H1 (cell line): ENCODE results near the gene RASGRP3. TPM values are rescaled to one million over a fixed set of nuclear protein-coding genes. Genes with fewer than 3 reads are reported as not detected.

Source experiments
- CTCF ChIA-PET: fragments of 300-600 bp; sonication (Branson Sonifier 250); formaldehyde crosslinking; loops from one replicate; lab custom pipeline; 2021; ENCODE audit not compliant: partially characterized antibody; lab: Charles Lee
- POLR2A ChIA-PET: fragments of 300-600 bp; sonication (Branson Sonifier 250); formaldehyde crosslinking; loops from one replicate; lab custom pipeline; 2021; ENCODE audit warnings: inconsistent platforms; ENCODE audit not compliant: partially characterized antibody; lab: Charles Lee
- DNase-seq, 2 experiments: peaks; one replicate each; pipeline versions ENCODE4 v3.0.0 to v3.0.0-alpha.2; 2010 to 2022; ENCODE audit warnings: low spot score in 2 of 2, low read depth in 1 of 2, mixed read lengths in 1 of 2
- FAIRE-seq: peaks from 2 replicates; lab custom pipeline; 2011; peaks lifted over from hg19 to GRCh38; lab: Jason Lieb, UNC
- H2AFZ ChIP-seq: 2 replicates; pipeline ENCODE4 v1.8.1; 2012; ENCODE audit warnings: low read length, inconsistent platforms
- H2AK5ac ChIP-seq: 2 replicates; pipeline ENCODE4 v1.6.1; 2013; ENCODE audit warnings: low read depth, low read length
- H2BK120ac ChIP-seq: replicated peaks from 2 replicates; pipeline ENCODE3; 2013; ENCODE audit warnings: low read depth, low read length, inconsistent platforms
- H2BK12ac ChIP-seq: 2 replicates; pipeline ENCODE4 v1.6.1; 2013; ENCODE audit warnings: low read depth, low read length
- H2BK15ac ChIP-seq: 2 replicates; pipeline ENCODE4 v1.6.1; 2013; ENCODE audit warnings: low read length
- H2BK20ac ChIP-seq: 2 replicates; pipeline ENCODE4 v1.6.1; 2013; ENCODE audit warnings: low read length
- H2BK5ac ChIP-seq: 2 replicates; pipeline ENCODE4 v1.6.1; 2013; ENCODE audit warnings: low read depth, low read length
- H3K14ac ChIP-seq: 2 replicates; pipeline ENCODE4 v1.6.1; 2013; ENCODE audit warnings: inconsistent platforms; ENCODE audit not compliant: insufficient read length
- H3K18ac ChIP-seq: 2 replicates; pipeline ENCODE4 v1.6.1; 2013; ENCODE audit warnings: low read length; ENCODE audit errors: extremely low read depth
- H3K23ac ChIP-seq: 2 replicates; pipeline ENCODE4 v1.6.1; 2013; ENCODE audit warnings: inconsistent platforms; ENCODE audit not compliant: insufficient read length
- H3K23me2 ChIP-seq: 2 replicates; pipeline ENCODE4 v1.6.1; 2013; ENCODE audit warnings: low read depth, low read length
- H3K27ac ChIP-seq: 2 replicates; pipeline ENCODE4 v1.6.1; 2011; ENCODE audit warnings: low read depth, low read length, inconsistent platforms
- H3K27me3 ChIP-seq, 4 experiments: replicated peaks in 1 of 4; 1 replicate in 1 of 4; 2 replicates in 3 of 4; pipeline versions ENCODE4 v1.6.1 to v1.8.1; 2011 to 2013; ENCODE audit warnings: low read length in 3 of 4, mild to moderate bottlenecking in 3 of 4, inconsistent platforms in 2 of 4, mixed read lengths in 2 of 4, moderate library complexity in 1 of 4; ENCODE audit not compliant: control insufficient read depth in 3 of 4, insufficient read depth in 3 of 4; ENCODE audit errors: extremely low read depth in 1 of 4
- H3K36me3 ChIP-seq, 4 experiments: 2 replicates each; pipeline versions ENCODE4 v1.6.1 to v1.8.1; 2011 to 2013; ENCODE audit warnings: mild to moderate bottlenecking in 4 of 4, low read length in 3 of 4, moderate library complexity in 2 of 4, control low read depth in 1 of 4, inconsistent platforms in 1 of 4; ENCODE audit not compliant: insufficient read depth in 4 of 4, control insufficient read depth in 2 of 4
- H3K4ac ChIP-seq: replicated peaks from 2 replicates; pipeline ENCODE3; 2013; ENCODE audit warnings: low read length, low read depth, mixed read lengths, inconsistent platforms; ENCODE audit not compliant: insufficient read length
- H3K4me1 ChIP-seq, 4 experiments: replicated peaks in 1 of 4; 1 replicate in 1 of 4; 2 replicates in 3 of 4; pipeline versions ENCODE4 v1.6.1 to v1.8.1; 2011 to 2013; ENCODE audit warnings: low read length in 3 of 4, inconsistent platforms in 2 of 4, mixed read lengths in 1 of 4; ENCODE audit not compliant: insufficient read depth in 4 of 4, control insufficient read depth in 3 of 4
- H3K4me2 ChIP-seq, 2 experiments: 2 replicates each; pipeline versions ENCODE4 v1.6.1 to v1.8.1; 2011 to 2013; ENCODE audit warnings: low read depth in 2 of 2, low read length in 2 of 2, control low read depth in 1 of 2, inconsistent platforms in 1 of 2, mild to moderate bottlenecking in 1 of 2; ENCODE audit not compliant: insufficient read depth in 1 of 2
- H3K4me3 ChIP-seq, 4 experiments: fragments of 200-600, 300-600 bp in 1 of 4; sonication (generic), shearing (Covaris generic), sonication (Bioruptor Twin) in 1 of 4; 2 replicates each; pipeline versions ENCODE4 v1.5.1 to v1.8.1; 2011 to 2016; ENCODE audit warnings: low read length in 4 of 4, low read depth in 3 of 4, control low read depth in 2 of 4, inconsistent platforms in 2 of 4, mild to moderate bottlenecking in 2 of 4, mixed read lengths in 1 of 4, moderate library complexity in 1 of 4; ENCODE audit not compliant: insufficient read depth in 2 of 4; ENCODE audit errors: extremely low read depth in 1 of 4
- H3K56ac ChIP-seq: replicated peaks from 2 replicates; pipeline ENCODE3; 2013; ENCODE audit warnings: low read depth, mild to moderate bottlenecking, mixed read lengths, low read length, inconsistent platforms; ENCODE audit not compliant: insufficient read length
- H3K79me1 ChIP-seq: 2 replicates; pipeline ENCODE4 v1.6.1; 2013; ENCODE audit warnings: low read depth, low read length, control low read depth
- H3K79me2 ChIP-seq, 2 experiments: 2 replicates each; pipeline versions ENCODE4 v1.6.1 to v1.8.1; 2012 to 2013; ENCODE audit warnings: low read length in 2 of 2, mild to moderate bottlenecking in 2 of 2, inconsistent platforms in 1 of 2; ENCODE audit not compliant: insufficient read depth in 2 of 2, control insufficient read depth in 1 of 2
- H3K9ac ChIP-seq, 4 experiments: replicated peaks in 1 of 4; 1 replicate in 1 of 4; 2 replicates in 3 of 4; pipeline versions ENCODE4 v1.6.1 to v1.8.1; 2011 to 2013; ENCODE audit warnings: low read depth in 3 of 4, low read length in 3 of 4, control low read depth in 2 of 4, mild to moderate bottlenecking in 2 of 4, moderate library complexity in 2 of 4, inconsistent platforms in 1 of 4; ENCODE audit errors: extremely low read depth in 1 of 4
- H3K9me3 ChIP-seq, 2 experiments: 2 replicates each; pipeline versions ENCODE4 v1.6.1 to v1.8.1; 2012 to 2013; ENCODE audit warnings: mild to moderate bottlenecking in 2 of 2, moderate library complexity in 2 of 2, control low read depth in 1 of 2, inconsistent platforms in 1 of 2, low read depth in 1 of 2, low read length in 1 of 2, mixed read lengths in 1 of 2; ENCODE audit not compliant: insufficient read depth in 2 of 2
- H4K20me1 ChIP-seq, 2 experiments: replicated peaks in 1 of 2; 2 replicates each; pipeline versions ENCODE3 to v1.8.1; 2011 to 2013; ENCODE audit warnings: inconsistent platforms in 2 of 2, low read length in 2 of 2, mild to moderate bottlenecking in 1 of 2; ENCODE audit not compliant: insufficient read depth in 2 of 2, control insufficient read depth in 1 of 2
- H4K5ac ChIP-seq: 2 replicates; pipeline ENCODE4 v1.6.1; 2013; ENCODE audit warnings: low read length, low read depth, mixed read lengths, inconsistent platforms; ENCODE audit not compliant: insufficient read length
- H4K8ac ChIP-seq: 2 replicates; pipeline ENCODE4 v1.8.0; 2013; ENCODE audit warnings: mild to moderate bottlenecking, moderate library complexity, low read length, inconsistent platforms; ENCODE audit not compliant: insufficient read depth; ENCODE audit errors: extremely low read depth
- H4K91ac ChIP-seq: replicated peaks from 2 replicates; pipeline ENCODE3; 2013; ENCODE audit warnings: low read length, mixed read lengths, inconsistent platforms; ENCODE audit not compliant: insufficient read length
- BRCA1 ChIP-seq: IDR thresholded peaks from 2 replicates; pipeline ENCODE4 v1.6.1; 2012; ENCODE audit warnings: low read depth, low read length, improper control_type of control experiment
- CHD1 ChIP-seq: IDR thresholded peaks from 2 replicates; pipeline ENCODE4 v1.6.1; 2012; ENCODE audit warnings: low read depth, low read length, improper control_type of control experiment
- CHD2 ChIP-seq: IDR thresholded peaks from 2 replicates; pipeline ENCODE4 v1.6.1; 2012; ENCODE audit warnings: low read length, improper control_type of control experiment
- CTBP2 ChIP-seq: IDR thresholded peaks from 2 replicates; pipeline ENCODE4 v1.7.0; 2011; ENCODE audit warnings: borderline replicate concordance, mild to moderate bottlenecking, moderate library complexity, mixed read lengths, low read length; ENCODE audit not compliant: insufficient read depth, insufficient read length
- EGR1 ChIP-seq: IDR thresholded peaks from 2 replicates; pipeline ENCODE4 v1.6.1; 2011; ENCODE audit warnings: low read depth, low read length, borderline replicate concordance
- EZH2 ChIP-seq: fragments of 200-600 bp; sonication (generic); IDR thresholded peaks from 2 replicates; pipeline ENCODE4 v1.7.1; 2012; ENCODE audit warnings: low read depth, mild to moderate bottlenecking, moderate library complexity, low read length, inconsistent platforms; ENCODE audit not compliant: severe bottlenecking
- KDM4A ChIP-seq: IDR thresholded peaks from one replicate; pipeline ENCODE4 v1.7.1; 2012; ENCODE audit warnings: low read depth, mild to moderate bottlenecking, moderate library complexity, low read length, inconsistent platforms; ENCODE audit not compliant: severe bottlenecking
- KDM5A ChIP-seq: fragments of 200-600 bp; IDR thresholded peaks from 2 replicates; pipeline ENCODE4 v1.7.1; 2012; ENCODE audit warnings: mild to moderate bottlenecking, low read length, inconsistent platforms, mixed read lengths
- NRF1 ChIP-seq: IDR thresholded peaks from 2 replicates; pipeline ENCODE4 v1.6.1; 2011; ENCODE audit warnings: mild to moderate bottlenecking, low read depth, low read length, improper control_type of control experiment
- RFX5 ChIP-seq: IDR thresholded peaks from 2 replicates; pipeline ENCODE4 v1.6.1; 2011; ENCODE audit warnings: low read depth, low read length, improper control_type of control experiment, borderline replicate concordance
- RNF2 ChIP-seq: fragments of 200-900, 300-1000 bp; sonication (generic); IDR thresholded peaks from 2 replicates; pipeline ENCODE4 v1.7.1; 2016; ENCODE audit warnings: borderline replicate concordance, low read depth, mild to moderate bottlenecking, antibody characterized with exemption, low read length; ENCODE audit not compliant: poor library complexity, severe bottlenecking; ENCODE audit errors: missing control alignments
- RXRA ChIP-seq: IDR thresholded peaks from 2 replicates; pipeline ENCODE4 v1.6.1; 2011; ENCODE audit warnings: low read depth, mild to moderate bottlenecking, low read length, moderate library complexity; ENCODE audit not compliant: insufficient read depth
- SP1 ChIP-seq: IDR thresholded peaks from 2 replicates; pipeline ENCODE4 v1.6.1; 2011; ENCODE audit warnings: low read depth, low read length
- SP4 ChIP-seq: IDR thresholded peaks from 2 replicates; pipeline ENCODE4 v1.6.1; 2012; ENCODE audit warnings: low read length, inconsistent platforms
- WGBS, 2 experiments: shearing (Covaris generic) in 1 of 2; methylation state at CpG; one replicate each; pipeline versions ENCODE4 v1.1.6 to v1.1.7; 2013 to 2015; ENCODE audit warnings: low lambda C conversion rate in 2 of 2, mixed read lengths in 2 of 2, inconsistent platforms in 1 of 2, low coverage in 1 of 2, missing lambda C conversion rate in 1 of 2; ENCODE audit not compliant: insufficient replicate concordance in 2 of 2, insufficient coverage in 1 of 2, insufficient read length in 1 of 2; ENCODE audit errors: extremely low coverage in 1 of 2, missing lambda C conversion rate in 1 of 2; 5-methylcytosine and 5-hydroxymethylcytosine counted together
- polyA plus RNA-seq, 7 experiments: library from polyadenylated mRNA; depleted of rRNA in 3 of 7; stranded (reverse) in 5 of 7; unstranded in 2 of 7; fragments of >200 nt in 5 of 7; fragments of 200-250 nt in 2 of 7; gene quantifications; 1 replicate in 5 of 7; 2 replicates in 1 of 7; 4 replicates in 1 of 7; pipeline versions ENCODE4 v1.2.1 to v1.2.3, GENCODE V29; 2011 to 2013; ENCODE audit warnings: missing spikeins in 2 of 7, mixed read lengths in 2 of 7
- total RNA-seq: library from RNA; stranded (reverse); fragmentation: NEBNext Ultra II Directional; extraction: Animal tissue kit (Norgen Biotek cat#: 25700); gene quantifications from 2 replicates; pipeline ENCODE4 v1.2.1, GENCODE V29; 2021

Gene RASGRP3
- total and polyA plus RNA-seq, 2 of the 8 experiments (the other 6 are each of a cell fraction or from before 2014, with no cell fraction given) = 0.06 TPM; not detected in 1

DNA sequence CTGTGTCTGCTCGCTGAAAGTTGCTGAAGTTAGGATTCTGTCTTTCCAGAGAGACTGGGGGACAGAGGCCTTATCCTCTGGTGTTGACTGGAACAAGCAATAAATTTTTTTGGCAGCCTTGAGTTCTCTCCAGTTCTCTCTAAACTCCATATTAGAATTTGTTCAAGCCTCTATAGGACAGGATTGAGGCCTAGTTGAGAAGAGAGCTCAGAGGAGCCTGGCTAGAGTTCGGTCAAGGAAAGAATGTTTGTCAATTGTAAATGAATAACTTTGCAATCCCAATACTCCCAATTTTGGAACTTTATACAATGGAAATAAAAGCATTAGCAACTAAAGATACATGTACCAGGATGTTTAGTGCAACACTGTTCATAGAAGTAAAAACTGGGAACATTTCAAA, 16.7 kb upstream of the RASGRP3 start:
- no peaks in the 10 kb centered on the region for H4K20me1 ChIP-seq
- no peak overlapping the region for H4K8ac ChIP-seq
- H3K23ac ChIP-seq = no peak overlapping the region
- H3K27ac ChIP-seq = no peak overlapping the region
- no peaks in the 10 kb centered on the region for H3K9me3 ChIP-seq
- no peak overlapping the region for H3K9ac ChIP-seq
- no peak overlapping the region for H3K4me3 ChIP-seq
- H2BK20ac ChIP-seq = no peak overlapping the region
- no peaks in the 10 kb centered on the region for H3K4me1 ChIP-seq
- DNase-seq = no peak
- H3K4me2 ChIP-seq = no peak overlapping the region
- H4K91ac ChIP-seq = no peak overlapping the region
- no peak overlapping the region for H3K56ac ChIP-seq
- H3K27me3 ChIP-seq = no peaks in the 10 kb centered on the region
- no peak overlapping the region for H2BK5ac ChIP-seq
- H3K79me2 ChIP-seq = no peaks in the 10 kb centered on the region
- H3K79me1 ChIP-seq = no peaks in the 10 kb centered on the region
- H2AK5ac ChIP-seq = no peak overlapping the region
- no peak overlapping the region for H3K14ac ChIP-seq
- no peak for FAIRE-seq
- H3K18ac ChIP-seq = no peak overlapping the region
- H2AFZ ChIP-seq = no peak overlapping the region
- ChIA-PET POLR2A (no interaction called here), CTCF (interaction anchor here (0.5 to 1.2 kb wide), 4 partner anchors 9 to 401 kb away, joined by 3 to 7 read pairs (median 4); partner anchors contain the start of gene RASGRP3)
- H3K23me2 ChIP-seq = no peaks in the 10 kb centered on the region
- H3K4ac ChIP-seq = no peak overlapping the region
- 98% methylated on average over 2 of the region's 2 CpGs; no CpG with 5 or more reads in 1 of the 2 experiments for WGBS, 2 experiments
- no peak overlapping the region for H2BK12ac ChIP-seq
- no peak overlapping the region for H4K5ac ChIP-seq
- no peak overlapping the region for H2BK15ac ChIP-seq
- no peaks in the 10 kb centered on the region for H3K36me3 ChIP-seq
- H2BK120ac ChIP-seq = no peak overlapping the region
- no peak for TF ChIP-seq SP1
- TF ChIP-seq CHD1 = no peak
- no peak for TF ChIP-seq RNF2
- no peak for TF ChIP-seq EZH2
- no peak for TF ChIP-seq KDM5A
- TF ChIP-seq RXRA = no peak
- TF ChIP-seq CTBP2 = no peak
- no peak for TF ChIP-seq RFX5
- TF ChIP-seq BRCA1 = no peak
- no peak for TF ChIP-seq KDM4A
- TF ChIP-seq NRF1 = no peak
- no peak for TF ChIP-seq CHD2
- TF ChIP-seq SP4 = no peak
- TF ChIP-seq EGR1 = no peak
